ENCODE measurements around the gene OPCML.

DNA sequence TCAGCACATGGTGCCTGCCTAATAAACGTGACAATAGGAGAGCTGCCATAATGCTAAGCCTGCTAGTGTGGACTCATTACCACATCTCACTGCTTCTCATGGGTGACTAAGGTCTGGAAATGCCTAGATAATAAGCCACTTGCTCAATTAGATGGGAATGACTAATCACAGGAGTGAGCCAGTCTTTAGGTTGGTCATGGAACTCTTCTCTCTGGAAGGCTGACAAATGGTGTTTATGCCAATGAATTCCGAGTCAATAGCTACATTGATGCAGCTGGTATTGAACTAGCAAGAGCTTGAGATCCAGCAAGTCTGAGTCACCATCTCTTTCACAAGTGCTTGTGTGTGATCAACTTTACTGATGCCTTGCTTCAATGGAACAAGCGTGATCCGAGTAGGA lies 334.9 kb downstream of the OPCML start:
- TF ChIP-seq, protein P1, sequence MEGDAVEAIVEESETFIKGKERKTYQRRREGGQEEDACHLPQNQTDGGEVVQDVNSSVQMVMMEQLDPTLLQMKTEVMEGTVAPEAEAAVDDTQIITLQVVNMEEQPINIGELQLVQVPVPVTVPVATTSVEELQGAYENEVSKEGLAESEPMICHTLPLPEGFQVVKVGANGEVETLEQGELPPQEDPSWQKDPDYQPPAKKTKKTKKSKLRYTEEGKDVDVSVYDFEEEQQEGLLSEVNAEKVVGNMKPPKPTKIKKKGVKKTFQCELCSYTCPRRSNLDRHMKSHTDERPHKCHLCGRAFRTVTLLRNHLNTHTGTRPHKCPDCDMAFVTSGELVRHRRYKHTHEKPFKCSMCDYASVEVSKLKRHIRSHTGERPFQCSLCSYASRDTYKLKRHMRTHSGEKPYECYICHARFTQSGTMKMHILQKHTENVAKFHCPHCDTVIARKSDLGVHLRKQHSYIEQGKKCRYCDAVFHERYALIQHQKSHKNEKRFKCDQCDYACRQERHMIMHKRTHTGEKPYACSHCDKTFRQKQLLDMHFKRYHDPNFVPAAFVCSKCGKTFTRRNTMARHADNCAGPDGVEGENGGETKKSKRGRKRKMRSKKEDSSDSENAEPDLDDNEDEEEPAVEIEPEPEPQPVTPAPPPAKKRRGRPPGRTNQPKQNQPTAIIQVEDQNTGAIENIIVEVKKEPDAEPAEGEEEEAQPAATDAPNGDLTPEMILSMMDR (IDR thresholded peaks at IDR 0.05) = no peak
- TF ChIP-seq POLR2A (IDR thresholded peaks at IDR 0.05) = no peak
